MCF 10A (cell line): ENCODE measurements around the gene SLC6A2. TPM values are rescaled to one million over a fixed set of nuclear protein-coding genes. Genes with fewer than 3 reads are reported as not detected.

ENCODE experiments used
- BruUV-seq: library from RNA; stranded (reverse); fragments of 400-500 nt; replicated peaks from 2 replicates; lab custom pipeline; 2021; lab: Mats Ljungman, UMichigan
- CTCF ChIA-PET: fragments of 300-600 bp; sonication (Branson Sonifier 250); formaldehyde crosslinking; extraction: SDS; loops from one replicate; lab custom pipeline; 2021; ENCODE audit warnings: antibody characterized with exemption, inconsistent platforms; lab: Yijun Ruan, JAX
- POLR2A ChIA-PET: fragments of 300-600, 350-650 bp; sonication (Branson Sonifier 250); formaldehyde crosslinking; extraction: SDS; loops from one replicate; lab custom pipeline; 2020; ENCODE audit warnings: antibody characterized with exemption, inconsistent platforms; lab: Yijun Ruan, JAX
- DNase-seq: peaks from one replicate; pipeline ENCODE4 v3.0.0-alpha.2; 2018; ENCODE audit not compliant: unreplicated experiment
- H3K27ac Mint-ChIP-seq: one replicate; pipeline ENCODE4 v1.8.0; 2022; ENCODE audit warnings: mild to moderate bottlenecking, low read depth, mixed read lengths; ENCODE audit not compliant: unreplicated experiment
- H3K27me3 Mint-ChIP-seq: one replicate; pipeline ENCODE4 v1.8.0; 2022; ENCODE audit warnings: mixed read lengths; ENCODE audit not compliant: insufficient read depth, unreplicated experiment
- H3K36me3 Mint-ChIP-seq: one replicate; pipeline ENCODE4 v1.8.0; 2022; ENCODE audit warnings: mild to moderate bottlenecking, moderate library complexity, mixed read lengths; ENCODE audit not compliant: insufficient read depth, unreplicated experiment
- H3K4me1 Mint-ChIP-seq: one replicate; pipeline ENCODE4 v1.8.0; 2022; ENCODE audit warnings: mixed read lengths; ENCODE audit not compliant: insufficient read depth, unreplicated experiment
- H3K4me3 Mint-ChIP-seq: one replicate; pipeline ENCODE4 v1.8.0; 2022; ENCODE audit warnings: mild to moderate bottlenecking, moderate library complexity, mixed read lengths; ENCODE audit not compliant: unreplicated experiment
- H3K9me3 Mint-ChIP-seq: one replicate; pipeline ENCODE4 v1.8.0; 2022; ENCODE audit warnings: mixed read lengths; ENCODE audit not compliant: unreplicated experiment
- intact Hi-C: fragments of 100-400 bp; cut with micrococcal nuclease; formaldehyde crosslinking; loops from 2 replicates; pipeline ENCODE4 v1.14.1; 2022
- total RNA-seq: library from RNA; stranded (reverse); gene quantifications from 2 replicates; pipeline ENCODE4 v1.2.3, GENCODE V29; 2022
- TF ChIP-seq, protein P1 (sequence below): fragments of 200-600 bp; IDR thresholded peaks from one replicate; pipeline ENCODE4 v1.8.0; 2022; ENCODE audit warnings: antibody characterized with exemption, mild to moderate bottlenecking; ENCODE audit not compliant: unreplicated experiment

SLC6A2 gene
- total RNA-seq, 1 experiment from 2014 or later: not detected

DNA sequence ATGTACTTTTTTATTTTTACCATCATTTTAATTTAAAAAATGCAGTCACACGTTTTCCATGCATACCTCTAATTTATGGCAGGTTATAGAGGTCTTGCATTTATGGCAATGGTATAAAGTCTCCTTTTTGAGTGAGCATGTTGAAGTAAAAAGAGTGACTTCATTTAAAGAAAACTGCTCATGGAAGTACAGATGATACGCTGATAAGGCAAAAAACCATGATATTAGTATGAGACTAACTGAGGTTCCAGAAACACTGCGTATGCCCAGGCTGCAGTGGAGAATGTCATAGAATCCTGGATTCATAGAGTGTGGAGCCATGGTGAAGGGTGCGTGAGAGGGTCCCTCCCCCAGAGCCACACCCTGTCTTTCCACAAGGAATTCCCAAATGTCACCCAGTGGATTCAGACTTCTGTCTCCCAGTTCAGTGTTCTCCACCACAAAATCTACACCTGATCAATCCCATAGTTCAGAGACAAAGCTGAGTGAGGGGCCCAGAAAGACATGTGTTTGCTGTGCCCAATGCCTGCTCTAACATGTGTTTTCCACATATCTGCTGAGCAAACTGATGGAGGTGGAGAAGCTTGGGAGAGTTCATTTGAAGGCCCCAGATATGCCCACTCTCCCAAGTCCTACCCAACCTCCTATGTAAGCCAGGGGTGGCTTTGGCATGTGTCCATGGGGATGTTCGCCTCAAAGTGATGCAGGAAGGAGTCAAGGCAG lies 69.4 kb downstream of the SLC6A2 start:
- ChIA-PET CTCF (interaction anchor here (1.0 kb wide), 1 partner anchor 24 kb away, joined by 3 read pairs; no protein-coding TSS in a partner anchor), POLR2A (no interaction called here)
- TF ChIP-seq, protein P1, sequence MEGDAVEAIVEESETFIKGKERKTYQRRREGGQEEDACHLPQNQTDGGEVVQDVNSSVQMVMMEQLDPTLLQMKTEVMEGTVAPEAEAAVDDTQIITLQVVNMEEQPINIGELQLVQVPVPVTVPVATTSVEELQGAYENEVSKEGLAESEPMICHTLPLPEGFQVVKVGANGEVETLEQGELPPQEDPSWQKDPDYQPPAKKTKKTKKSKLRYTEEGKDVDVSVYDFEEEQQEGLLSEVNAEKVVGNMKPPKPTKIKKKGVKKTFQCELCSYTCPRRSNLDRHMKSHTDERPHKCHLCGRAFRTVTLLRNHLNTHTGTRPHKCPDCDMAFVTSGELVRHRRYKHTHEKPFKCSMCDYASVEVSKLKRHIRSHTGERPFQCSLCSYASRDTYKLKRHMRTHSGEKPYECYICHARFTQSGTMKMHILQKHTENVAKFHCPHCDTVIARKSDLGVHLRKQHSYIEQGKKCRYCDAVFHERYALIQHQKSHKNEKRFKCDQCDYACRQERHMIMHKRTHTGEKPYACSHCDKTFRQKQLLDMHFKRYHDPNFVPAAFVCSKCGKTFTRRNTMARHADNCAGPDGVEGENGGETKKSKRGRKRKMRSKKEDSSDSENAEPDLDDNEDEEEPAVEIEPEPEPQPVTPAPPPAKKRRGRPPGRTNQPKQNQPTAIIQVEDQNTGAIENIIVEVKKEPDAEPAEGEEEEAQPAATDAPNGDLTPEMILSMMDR: no peak
- no peaks in the 10 kb centered on the region for H3K27me3 Mint-ChIP-seq
- no peaks in the 10 kb centered on the region for H3K36me3 Mint-ChIP-seq
- H3K4me3 Mint-ChIP-seq: no peak overlapping the region
- DNase-seq: no peak
- intact Hi-C loops: no loop called here
- peaks cover 7% of the 10 kb centered on the region for H3K9me3 Mint-ChIP-seq
- no peak overlapping the region for H3K27ac Mint-ChIP-seq
- H3K4me1 Mint-ChIP-seq: peaks cover 22% of the 10 kb centered on the region
- no TSS peak for BruUV-seq

DNA sequence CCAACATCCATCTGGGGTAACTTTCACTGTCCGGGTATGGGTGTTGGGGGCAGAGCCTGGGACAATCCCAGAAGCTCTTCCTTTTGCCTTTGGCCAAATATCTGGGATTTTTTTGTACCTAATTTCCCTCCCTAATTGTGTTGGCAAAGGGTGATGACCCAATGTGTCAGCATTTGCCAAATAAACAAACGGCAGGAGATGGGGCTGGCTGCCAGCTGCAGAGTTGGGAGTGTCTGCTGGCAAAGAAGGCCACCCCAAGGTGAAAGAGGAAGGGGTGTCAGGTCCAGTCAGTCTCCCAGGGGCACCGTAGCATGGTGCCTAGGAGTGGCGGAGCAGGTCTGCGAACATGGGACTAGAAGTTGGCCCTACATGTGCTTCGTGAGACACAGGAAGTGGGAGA lies 73.0 kb downstream of the SLC6A2 start:
- no TSS peak for BruUV-seq
- peak; percentile 72 for DNase-seq
- intact Hi-C loops: no loop called here
- CTCF ChIA-PET: no interaction called here
- Mint-ChIP-seq H3K4me3 (no peak overlapping the region), H3K9me3 (peaks cover 7% of the 10 kb centered on the region), H3K27ac (peak overlapping the region; percentile 49), H3K36me3 (no peaks in the 10 kb centered on the region), H3K4me1 (peaks cover 22% of the 10 kb centered on the region), H3K27me3 (no peaks in the 10 kb centered on the region)
- TF ChIP-seq, protein P1: no peak
- POLR2A ChIA-PET: interaction anchor here (0.9 to 1.0 kb wide), 2 partner anchors 97 to 257 kb away, joined by 3 to 4 read pairs; no protein-coding TSS in a partner anchor

- no peak for DNase-seq
- H3K27me3 Mint-ChIP-seq: no peaks in the 10 kb centered on the region
- BruUV-seq: no TSS peak
- POLR2A ChIA-PET: no interaction called here
- intact Hi-C loops: no loop called here
- H3K4me3 Mint-ChIP-seq: no peak overlapping the region
- H3K27ac Mint-ChIP-seq: no peak overlapping the region
- CTCF ChIA-PET: no interaction called here
- peaks cover 7% of the 10 kb centered on the region for H3K9me3 Mint-ChIP-seq
- H3K36me3 Mint-ChIP-seq: no peaks in the 10 kb centered on the region
- H3K4me1 Mint-ChIP-seq: peaks cover 26% of the 10 kb centered on the region
- TF ChIP-seq, protein P1: no peak
These were observed 74.3 kb downstream of the SLC6A2 start for GRCh38 chr16:55730115-55730514.

- POLR2A ChIA-PET: interaction anchor here (0.8 kb wide), 1 partner anchor 19 kb away, joined by 3 read pairs; no protein-coding TSS in a partner anchor
These were observed 76.7 kb downstream of the SLC6A2 start for GRCh38 chr16:55732496-55732895.

More at GRCh38 chr16:55732496-55732895, 76.7 kb downstream of the SLC6A2 start:
- no peaks in the 10 kb centered on the region for H3K27me3 Mint-ChIP-seq
- CTCF ChIA-PET: interaction anchor here (1.7 kb wide), 1 partner anchor 21 kb away, joined by 3 read pairs; no protein-coding TSS in a partner anchor
- TF ChIP-seq, protein P1: no peak
- H3K36me3 Mint-ChIP-seq: no peaks in the 10 kb centered on the region
- H3K9me3 Mint-ChIP-seq: peaks cover 7% of the 10 kb centered on the region
- no peak overlapping the region for H3K4me3 Mint-ChIP-seq
- intact Hi-C loops: no loop called here
- no TSS peak for BruUV-seq
- DNase-seq: no peak
- H3K4me1 Mint-ChIP-seq: peaks cover 38% of the 10 kb centered on the region
- H3K27ac Mint-ChIP-seq: no peak overlapping the region
